ENCODE results near the gene USP38. TPM values are rescaled to one million over a fixed set of nuclear protein-coding genes. Genes with fewer than 3 reads are reported as not detected.
A peak's percentile ranks its signal among the peaks of the same experiment; 100 is the strongest.

USP38 gene
- total and polyA plus RNA-seq, 11 donors = 3.8 to 29.7 (median 20.4) TPM

GRCh38 chr4:143246977-143247376 lies 62.3 kb downstream of the USP38 start:
- peaks cover 0 to 6% (median 0%) of the 10 kb centered on the region in 12 donors for H3K4me1 ChIP-seq
- intact Hi-C loops (cut with DNase I) = no loop called here
- no peaks in the 10 kb centered on the region for H3K36me3 ChIP-seq
- ATAC-seq (no peak), DNase-seq (no peak)
- no peak overlapping the region for H3K4me3 ChIP-seq
- no peak overlapping the region for H3K27ac ChIP-seq
- 87 to 94% (median 89%) methylated on average over 4 of the region's 4 CpGs for WGBS, 4 donors
- no peaks in the 10 kb centered on the region for H3K27me3 ChIP-seq
- TF ChIP-seq CTCF (IDR thresholded peaks at IDR 0.05) (no peak), POLR2A (IDR thresholded peaks at IDR 0.05) (no peak)
- H3K9me3 ChIP-seq = no peaks in the 10 kb centered on the region

- Histone ChIP-seq H3K9me3 (no peaks in the 10 kb centered on the region), H3K27me3 (no peaks in the 10 kb centered on the region), H3K4me1 (peaks cover 0 to 6% (median 0%) of the 10 kb centered on the region in 12 donors), H3K36me3 (no peaks in the 10 kb centered on the region), H3K4me3 (no peak overlapping the region), H3K27ac (no peak overlapping the region)
- DNase-seq (no peak), ATAC-seq (no peak)
- intact Hi-C loops (cut with DNase I) = no loop called here
- 95 to 100% (median 98%) methylated on average over 2 of the region's 2 CpGs for WGBS, 4 donors
- TF ChIP-seq POLR2A (IDR thresholded peaks at IDR 0.05) (no peak), CTCF (IDR thresholded peaks at IDR 0.05) (no peak)
Observed at GRCh38 chr4:143247866-143248265, 63.1 kb downstream of the USP38 start.

GRCh38 chr4:143248827-143249226 lies 64.1 kb downstream of the USP38 start:
- no peak for DNase-seq
- Histone ChIP-seq H3K9me3 (no peaks in the 10 kb centered on the region), H3K4me3 (no peak overlapping the region), H3K27ac (no peak overlapping the region), H3K4me1 (peaks cover 0 to 6% (median 0%) of the 10 kb centered on the region in 12 donors), H3K36me3 (no peaks in the 10 kb centered on the region), H3K27me3 (no peaks in the 10 kb centered on the region)
- 93 to 100% (median 96%) methylated on average over 4 of the region's 4 CpGs for WGBS, 4 donors
- TF ChIP-seq CTCF (IDR thresholded peaks at IDR 0.05) (no peak), POLR2A (IDR thresholded peaks at IDR 0.05) (no peak)
- ATAC-seq = no peak
- intact Hi-C loops (cut with DNase I) = no loop called here

- Histone ChIP-seq H3K27me3 (no peaks in the 10 kb centered on the region), H3K4me3 (no peak overlapping the region), H3K9me3 (no peaks in the 10 kb centered on the region), H3K36me3 (no peaks in the 10 kb centered on the region), H3K27ac (peak overlapping the region in 1 of 12 donors; percentile 12), H3K4me1 (peaks cover 0 to 6% (median 0%) of the 10 kb centered on the region in 12 donors)
- 92 to 97% (median 94%) methylated on average over 3 of the region's 3 CpGs for WGBS, 4 donors
- no peak for ATAC-seq
- no peak for DNase-seq
- intact Hi-C loops (cut with DNase I) = no loop called here
- TF ChIP-seq CTCF (IDR thresholded peaks at IDR 0.05) (no peak), POLR2A (IDR thresholded peaks at IDR 0.05) (no peak)
Observed at GRCh38 chr4:143250617-143251016, 65.9 kb downstream of the USP38 start.
